RWPE1 (cell line): Measurements from ENCODE around the gene AGPAT3.

Experiments
- CTCF ChIA-PET: fragments of 350-600 bp; sonication (Branson Sonifier 250); formaldehyde crosslinking; extraction: SDS; loops from one replicate; lab custom pipeline; 2021; lab: Yijun Ruan, JAX
- POLR2A ChIA-PET: fragments of 400-600 bp; formaldehyde crosslinking; extraction: SDS; loops from one replicate; lab custom pipeline; 2020; ENCODE audit warnings: antibody characterized with exemption; ENCODE audit not compliant: low non-redundant PET; lab: Yijun Ruan, JAX
- DNase-seq: peaks from one replicate; pipeline ENCODE4 v3.0.0; 2012; ENCODE audit warnings: low spot score
- H3K27ac ChIP-seq: fragments of 450-650 bp; 2 replicates; pipeline ENCODE4 v1.5.1; 2017
- TF ChIP-seq, protein P1 (sequence below): fragments of 450-650 bp; conservative IDR thresholded peaks from 2 replicates; pipeline ENCODE4 v1.5.1; 2017; ENCODE audit warnings: low read depth, mild to moderate bottlenecking

Gene AGPAT3

GRCh38 chr21:43858806-43859648, 6.0 kb upstream of the AGPAT3 start:
- no peak overlapping the region for H3K27ac ChIP-seq
- ChIA-PET CTCF (no interaction called here), POLR2A (no interaction called here)
- TF ChIP-seq, protein P1, sequence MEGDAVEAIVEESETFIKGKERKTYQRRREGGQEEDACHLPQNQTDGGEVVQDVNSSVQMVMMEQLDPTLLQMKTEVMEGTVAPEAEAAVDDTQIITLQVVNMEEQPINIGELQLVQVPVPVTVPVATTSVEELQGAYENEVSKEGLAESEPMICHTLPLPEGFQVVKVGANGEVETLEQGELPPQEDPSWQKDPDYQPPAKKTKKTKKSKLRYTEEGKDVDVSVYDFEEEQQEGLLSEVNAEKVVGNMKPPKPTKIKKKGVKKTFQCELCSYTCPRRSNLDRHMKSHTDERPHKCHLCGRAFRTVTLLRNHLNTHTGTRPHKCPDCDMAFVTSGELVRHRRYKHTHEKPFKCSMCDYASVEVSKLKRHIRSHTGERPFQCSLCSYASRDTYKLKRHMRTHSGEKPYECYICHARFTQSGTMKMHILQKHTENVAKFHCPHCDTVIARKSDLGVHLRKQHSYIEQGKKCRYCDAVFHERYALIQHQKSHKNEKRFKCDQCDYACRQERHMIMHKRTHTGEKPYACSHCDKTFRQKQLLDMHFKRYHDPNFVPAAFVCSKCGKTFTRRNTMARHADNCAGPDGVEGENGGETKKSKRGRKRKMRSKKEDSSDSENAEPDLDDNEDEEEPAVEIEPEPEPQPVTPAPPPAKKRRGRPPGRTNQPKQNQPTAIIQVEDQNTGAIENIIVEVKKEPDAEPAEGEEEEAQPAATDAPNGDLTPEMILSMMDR, result no peak
- DNase-seq, result no peak

DNA sequence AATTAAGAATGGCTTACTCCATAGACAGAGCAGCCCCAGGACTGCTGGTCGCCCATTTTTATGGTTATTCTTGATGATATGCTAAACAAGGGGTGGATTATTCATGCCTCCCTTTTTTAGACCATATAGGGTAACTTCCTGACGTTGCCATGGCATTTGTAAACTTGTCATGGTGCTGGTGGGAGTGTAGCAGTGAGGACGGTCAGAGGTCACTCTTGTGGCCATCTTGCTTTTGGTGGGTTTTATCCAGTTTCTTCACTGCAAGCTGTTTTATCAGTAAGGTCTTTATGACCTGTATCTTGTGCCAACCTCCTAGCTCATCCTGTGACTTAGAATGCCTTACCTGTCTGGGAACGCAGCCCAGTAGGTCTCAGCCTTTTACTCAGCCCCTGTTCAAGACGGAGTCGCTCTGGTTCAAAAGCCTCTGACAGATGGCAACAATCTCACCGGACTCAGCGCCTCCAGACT, 5.2 kb upstream of the AGPAT3 start:
- DNase-seq, result no peak
- TF ChIP-seq, protein P1, result no peak
- ChIA-PET CTCF (no interaction called here), POLR2A (no interaction called here)
- no peak overlapping the region for H3K27ac ChIP-seq

DNA sequence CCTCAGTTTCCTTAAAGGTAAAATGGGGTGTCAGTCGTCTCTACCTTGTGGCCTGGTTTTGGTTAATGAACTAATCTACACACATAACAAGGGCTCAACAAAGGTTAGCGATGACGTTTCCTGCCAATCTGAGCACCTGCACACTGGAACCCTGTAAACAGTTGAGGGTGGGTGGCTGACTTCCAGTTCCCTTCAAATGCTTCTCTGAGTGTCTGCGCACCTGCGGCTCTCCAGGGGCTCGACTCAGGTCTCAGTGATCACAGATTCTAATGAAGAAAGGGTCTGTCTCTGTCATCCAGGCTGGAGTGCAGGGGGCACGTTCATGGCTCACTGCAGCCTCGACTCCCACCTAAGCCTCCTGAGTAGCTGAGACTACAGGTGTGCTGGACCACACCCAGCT, 3.3 kb upstream of the AGPAT3 start:
- no peak for DNase-seq
- ChIA-PET CTCF (no interaction called here), POLR2A (no interaction called here)
- H3K27ac ChIP-seq, result no peak overlapping the region
- TF ChIP-seq, protein P1, result no peak

DNA sequence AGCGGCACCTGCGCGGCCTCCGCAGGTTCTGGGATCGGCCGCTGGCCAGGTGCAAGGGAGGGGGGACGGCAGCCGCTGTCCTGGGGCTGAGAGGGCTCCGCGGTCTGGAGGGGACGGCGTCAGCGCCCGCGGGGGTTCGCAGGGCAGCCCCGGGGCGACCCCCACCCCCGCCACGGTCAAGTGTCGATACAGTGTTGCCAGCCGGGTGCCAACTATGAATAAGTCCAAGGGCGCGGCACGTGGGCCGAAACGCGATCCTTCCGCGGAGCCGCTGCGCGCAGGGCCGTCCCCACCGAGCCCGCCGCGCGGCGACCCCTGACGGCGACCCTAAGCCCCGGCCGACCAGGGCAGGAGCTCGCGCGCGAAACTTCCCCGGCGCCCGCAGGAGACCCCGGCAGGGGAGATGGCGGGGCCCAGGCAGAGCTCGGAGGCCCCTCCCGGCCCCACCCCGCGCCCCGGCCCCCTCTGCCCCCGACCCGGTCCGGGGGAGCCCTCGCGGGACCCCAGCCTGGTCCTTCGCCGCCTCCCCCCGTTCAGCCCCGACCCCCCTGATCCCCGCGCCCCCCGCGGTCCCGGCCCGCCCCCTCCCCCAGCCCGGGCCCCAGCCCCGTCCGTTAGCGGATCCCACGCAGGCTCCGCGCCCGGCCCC, 586 bp upstream of the AGPAT3 start:
- ChIA-PET CTCF (no interaction called here), POLR2A (no interaction called here)
- TF ChIP-seq, protein P1, result no peak
- H3K27ac ChIP-seq, result peak overlapping the region; percentile 88
- DNase-seq, result no peak

DNA sequence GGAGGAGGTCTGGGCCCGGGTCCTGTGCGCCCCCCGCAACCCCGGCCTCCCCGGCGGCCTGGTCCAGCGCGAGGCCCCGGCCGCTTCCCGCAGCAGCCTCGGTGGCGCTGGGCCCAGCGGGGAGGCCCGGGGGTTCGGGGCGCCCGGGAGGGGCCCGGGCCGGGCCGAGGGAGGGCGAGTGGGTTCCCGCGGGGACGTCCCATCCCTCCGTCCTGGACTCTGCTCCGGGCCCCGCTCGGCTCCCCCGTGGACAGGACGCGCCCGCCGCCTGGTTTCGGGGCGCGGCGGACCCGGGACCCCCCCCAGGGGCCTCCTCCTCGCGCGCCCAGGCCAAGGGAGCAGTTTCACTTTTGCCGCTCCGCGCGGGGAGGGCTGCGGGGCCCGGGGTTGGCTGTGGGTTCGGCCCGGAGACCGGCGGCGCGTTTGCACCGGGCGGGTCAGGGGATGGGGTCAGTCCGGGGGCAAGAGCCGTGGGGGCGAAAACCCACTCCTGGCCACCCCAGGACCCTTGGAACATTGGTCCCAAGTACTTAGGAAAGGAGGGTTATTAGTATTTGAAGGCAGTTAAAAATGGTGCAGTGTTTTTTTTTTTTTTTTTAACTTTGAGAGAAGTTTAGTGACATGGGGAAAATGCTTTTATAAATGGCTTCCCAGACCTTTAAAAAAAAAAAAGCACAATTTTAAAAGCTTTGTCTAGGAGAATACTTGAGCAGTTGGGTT, 677 bp downstream of the AGPAT3 start:
- TF ChIP-seq, protein P1, result no peak
- H3K27ac ChIP-seq, result peak overlapping the region; percentile 88
- POLR2A ChIA-PET, result no interaction called here
- peak; percentile 70 for DNase-seq
- CTCF ChIA-PET, result interaction anchor here (1.0 kb wide), 1 partner anchor 109 kb away, joined by 3 read pairs; no protein-coding TSS in a partner anchor

GRCh38 chr21:43866260-43866629, 1.2 kb downstream of the AGPAT3 start:
- ChIA-PET POLR2A (no interaction called here), CTCF (interaction anchor here (0.6 to 1.0 kb wide), 2 partner anchors 63 to 109 kb away, joined by 3 read pairs; no protein-coding TSS in a partner anchor)
- no peak for DNase-seq
- peak overlapping the region; percentile 88 for H3K27ac ChIP-seq
- TF ChIP-seq, protein P1, result no peak
